ENCODE measurements around the gene LRCH2.
"Not testable (repeated sequence)": the region's sequence is repeated elsewhere in the genome, so short reads cannot be mapped to it uniquely, and the experiment has no call there.

Gene LRCH2

DNA sequence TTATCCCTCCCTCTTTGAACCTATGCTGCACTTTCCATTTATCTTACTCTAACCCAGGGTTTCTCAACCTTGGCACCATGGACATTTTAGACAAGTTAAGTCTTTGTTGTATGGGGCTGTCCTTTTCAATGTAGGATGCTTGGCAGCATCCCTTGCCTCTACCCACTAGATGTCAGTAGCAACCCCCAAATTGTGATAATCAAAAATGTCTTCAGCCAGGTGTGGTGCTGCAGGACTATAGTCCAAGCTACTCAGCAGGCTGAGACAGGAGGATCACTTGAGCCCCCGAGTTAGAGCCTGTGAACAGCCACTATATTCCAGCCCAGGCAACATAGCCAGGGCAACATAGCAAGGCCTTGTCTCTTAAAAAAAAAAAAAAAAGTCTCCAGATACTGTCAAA, 7.0 kb downstream of the LRCH2 start:
- no peak overlapping the region for H3K4me2 ChIP-seq (ENCODE audit: insufficient read depth, low read length)
- TF ChIP-seq, protein P1, sequence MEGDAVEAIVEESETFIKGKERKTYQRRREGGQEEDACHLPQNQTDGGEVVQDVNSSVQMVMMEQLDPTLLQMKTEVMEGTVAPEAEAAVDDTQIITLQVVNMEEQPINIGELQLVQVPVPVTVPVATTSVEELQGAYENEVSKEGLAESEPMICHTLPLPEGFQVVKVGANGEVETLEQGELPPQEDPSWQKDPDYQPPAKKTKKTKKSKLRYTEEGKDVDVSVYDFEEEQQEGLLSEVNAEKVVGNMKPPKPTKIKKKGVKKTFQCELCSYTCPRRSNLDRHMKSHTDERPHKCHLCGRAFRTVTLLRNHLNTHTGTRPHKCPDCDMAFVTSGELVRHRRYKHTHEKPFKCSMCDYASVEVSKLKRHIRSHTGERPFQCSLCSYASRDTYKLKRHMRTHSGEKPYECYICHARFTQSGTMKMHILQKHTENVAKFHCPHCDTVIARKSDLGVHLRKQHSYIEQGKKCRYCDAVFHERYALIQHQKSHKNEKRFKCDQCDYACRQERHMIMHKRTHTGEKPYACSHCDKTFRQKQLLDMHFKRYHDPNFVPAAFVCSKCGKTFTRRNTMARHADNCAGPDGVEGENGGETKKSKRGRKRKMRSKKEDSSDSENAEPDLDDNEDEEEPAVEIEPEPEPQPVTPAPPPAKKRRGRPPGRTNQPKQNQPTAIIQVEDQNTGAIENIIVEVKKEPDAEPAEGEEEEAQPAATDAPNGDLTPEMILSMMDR (IDR thresholded peaks at IDR 0.05; ENCODE audit: borderline replicate concordance, extremely low read depth, low read length, poor library complexity, severe bottlenecking), result no peak
- TF ChIP-seq EZH2 (IDR thresholded peaks at IDR 0.05; ENCODE audit: borderline replicate concordance, low read depth, low read length, severe bottlenecking), result no peak
- H3K27me3 ChIP-seq (ENCODE audit: insufficient read depth, low read length, poor library complexity), result no peaks in the 10 kb centered on the region
- ATAC-seq (ENCODE audit: insufficient read depth, low read depth), result no peak
- no peak overlapping the region for H3K9ac ChIP-seq (ENCODE audit: low read depth, low read length)
- no peaks in the 10 kb centered on the region for H3K79me2 ChIP-seq (ENCODE audit: insufficient read depth, low read length)
- H3K27ac ChIP-seq (ENCODE audit: low read length), result no peak overlapping the region
- H4K20me1 ChIP-seq (ENCODE audit: insufficient read depth, low read length), result no peaks in the 10 kb centered on the region
- DNase-seq, result no peak
- no peaks in the 10 kb centered on the region for H3K36me3 ChIP-seq (ENCODE audit: insufficient read depth, low read length)
- H2AFZ ChIP-seq (ENCODE audit: low read depth, low read length), result no peak overlapping the region
- no peak overlapping the region for H3K4me3 ChIP-seq (ENCODE audit: low read depth in 1 of 2, low read length in 2 of 2)
- no peaks in the 10 kb centered on the region for H3K4me1 ChIP-seq (ENCODE audit: insufficient read depth, low read length)
- no peaks in the 10 kb centered on the region for H3K9me3 ChIP-seq (ENCODE audit: insufficient read depth, low read length, severe bottlenecking)

DNA sequence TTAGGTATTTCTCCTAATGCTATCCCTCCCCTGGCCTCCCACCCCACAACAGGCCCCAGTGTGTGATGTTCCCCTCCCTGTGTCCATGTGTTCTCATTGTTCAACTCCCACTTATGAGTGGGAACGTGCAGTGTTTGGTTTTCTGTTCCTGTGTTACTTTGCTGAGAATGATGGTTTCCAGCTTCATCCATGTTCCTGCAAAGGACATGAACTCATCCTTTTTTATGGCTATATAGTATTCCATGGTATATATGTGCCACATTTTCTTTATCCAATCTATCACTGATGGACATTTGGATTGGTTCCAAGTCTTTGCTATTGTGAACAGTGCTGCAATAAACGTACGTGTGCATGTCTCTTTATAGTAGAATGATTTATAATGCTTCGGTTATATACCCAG, 16.6 kb downstream of the LRCH2 start:
- not testable (repeated sequence) for H3K36me3 ChIP-seq (ENCODE audit: insufficient read depth, low read length); H3K9ac ChIP-seq (ENCODE audit: low read depth, low read length); H3K27me3 ChIP-seq (ENCODE audit: insufficient read depth, low read length, poor library complexity); ATAC-seq (ENCODE audit: insufficient read depth, low read depth); H3K4me3 ChIP-seq (ENCODE audit: low read depth in 1 of 2, low read length in 2 of 2); DNase-seq; H3K27ac ChIP-seq (ENCODE audit: low read length); H4K20me1 ChIP-seq (ENCODE audit: insufficient read depth, low read length); H3K4me2 ChIP-seq (ENCODE audit: insufficient read depth, low read length); H3K79me2 ChIP-seq (ENCODE audit: insufficient read depth, low read length); H3K9me3 ChIP-seq (ENCODE audit: insufficient read depth, low read length, severe bottlenecking); H3K4me1 ChIP-seq (ENCODE audit: insufficient read depth, low read length); H2AFZ ChIP-seq (ENCODE audit: low read depth, low read length)

DNA sequence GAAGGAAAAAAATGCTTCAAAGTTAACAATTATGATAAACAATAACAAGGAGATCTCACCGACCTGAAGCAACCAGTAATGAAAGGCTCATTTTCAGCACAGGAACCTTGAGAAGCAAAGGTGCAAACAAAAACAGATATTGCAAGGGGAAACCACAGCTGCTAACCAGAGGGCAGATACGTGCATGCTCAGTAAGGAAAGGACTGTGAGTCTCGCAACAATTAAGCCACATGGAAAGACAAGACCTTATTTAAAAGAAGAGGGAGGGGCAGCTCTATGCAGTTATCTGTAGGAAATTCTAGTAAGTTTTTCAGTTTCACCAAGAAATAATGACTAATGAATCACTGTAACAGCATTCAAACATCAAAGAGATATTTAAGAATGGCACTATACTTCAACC, 19.3 kb downstream of the LRCH2 start:
- ATAC-seq (ENCODE audit: insufficient read depth, low read depth) (no peak), DNase-seq (no peak)
- Histone ChIP-seq H3K36me3 (ENCODE audit: insufficient read depth, low read length) (no peaks in the 10 kb centered on the region), H3K4me3 (ENCODE audit: low read depth in 1 of 2, low read length in 2 of 2) (no peak overlapping the region), H3K4me2 (ENCODE audit: insufficient read depth, low read length) (no peak overlapping the region), H3K79me2 (ENCODE audit: insufficient read depth, low read length) (no peaks in the 10 kb centered on the region), H2AFZ (ENCODE audit: low read depth, low read length) (no peak overlapping the region), H3K27me3 (ENCODE audit: insufficient read depth, low read length, poor library complexity) (no peaks in the 10 kb centered on the region), H3K9ac (ENCODE audit: low read depth, low read length) (no peak overlapping the region), H3K27ac (ENCODE audit: low read length) (no peak overlapping the region), H3K9me3 (ENCODE audit: insufficient read depth, low read length, severe bottlenecking) (no peaks in the 10 kb centered on the region), H4K20me1 (ENCODE audit: insufficient read depth, low read length) (no peaks in the 10 kb centered on the region), H3K4me1 (ENCODE audit: insufficient read depth, low read length) (no peaks in the 10 kb centered on the region)
- TF ChIP-seq EZH2 (IDR thresholded peaks at IDR 0.05; ENCODE audit: borderline replicate concordance, low read depth, low read length, severe bottlenecking), result no peak
- TF ChIP-seq, protein P1 (IDR thresholded peaks at IDR 0.05; ENCODE audit: borderline replicate concordance, extremely low read depth, low read length, poor library complexity, severe bottlenecking), result no peak

DNA sequence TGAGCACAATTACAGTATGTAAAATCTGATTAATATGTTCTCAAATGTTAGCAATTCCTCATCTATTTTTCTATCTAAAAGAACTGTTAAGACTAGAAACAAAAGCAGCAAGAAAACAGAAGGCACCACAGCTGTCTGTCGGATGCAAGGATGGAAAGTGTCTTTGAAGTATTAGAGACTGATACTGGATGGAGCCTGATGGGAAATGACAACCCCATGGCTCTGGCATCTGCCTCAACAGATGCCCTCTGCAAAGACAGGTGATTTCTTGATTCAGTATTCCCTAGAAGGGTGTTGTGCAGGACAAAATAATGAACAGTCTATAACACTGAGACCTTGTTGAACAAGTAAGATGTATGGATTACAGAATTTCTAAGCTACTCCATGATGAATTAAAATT, 19.7 kb downstream of the LRCH2 start:
- H3K27me3 ChIP-seq (ENCODE audit: insufficient read depth, low read length, poor library complexity), result no peaks in the 10 kb centered on the region
- no peaks in the 10 kb centered on the region for H3K79me2 ChIP-seq (ENCODE audit: insufficient read depth, low read length)
- H4K20me1 ChIP-seq (ENCODE audit: insufficient read depth, low read length), result no peaks in the 10 kb centered on the region
- no peak for DNase-seq
- H3K4me1 ChIP-seq (ENCODE audit: insufficient read depth, low read length), result no peaks in the 10 kb centered on the region
- no peak overlapping the region for H3K9ac ChIP-seq (ENCODE audit: low read depth, low read length)
- no peak for TF ChIP-seq EZH2 (IDR thresholded peaks at IDR 0.05; ENCODE audit: borderline replicate concordance, low read depth, low read length, severe bottlenecking)
- TF ChIP-seq, protein P1 (IDR thresholded peaks at IDR 0.05; ENCODE audit: borderline replicate concordance, extremely low read depth, low read length, poor library complexity, severe bottlenecking), result no peak
- no peak overlapping the region for H3K27ac ChIP-seq (ENCODE audit: low read length)
- no peaks in the 10 kb centered on the region for H3K9me3 ChIP-seq (ENCODE audit: insufficient read depth, low read length, severe bottlenecking)
- H3K36me3 ChIP-seq (ENCODE audit: insufficient read depth, low read length), result no peaks in the 10 kb centered on the region
- no peak for ATAC-seq (ENCODE audit: insufficient read depth, low read depth)
- no peak overlapping the region for H2AFZ ChIP-seq (ENCODE audit: low read depth, low read length)
- no peak overlapping the region for H3K4me2 ChIP-seq (ENCODE audit: insufficient read depth, low read length)
- no peak overlapping the region for H3K4me3 ChIP-seq (ENCODE audit: low read depth in 1 of 2, low read length in 2 of 2)

DNA sequence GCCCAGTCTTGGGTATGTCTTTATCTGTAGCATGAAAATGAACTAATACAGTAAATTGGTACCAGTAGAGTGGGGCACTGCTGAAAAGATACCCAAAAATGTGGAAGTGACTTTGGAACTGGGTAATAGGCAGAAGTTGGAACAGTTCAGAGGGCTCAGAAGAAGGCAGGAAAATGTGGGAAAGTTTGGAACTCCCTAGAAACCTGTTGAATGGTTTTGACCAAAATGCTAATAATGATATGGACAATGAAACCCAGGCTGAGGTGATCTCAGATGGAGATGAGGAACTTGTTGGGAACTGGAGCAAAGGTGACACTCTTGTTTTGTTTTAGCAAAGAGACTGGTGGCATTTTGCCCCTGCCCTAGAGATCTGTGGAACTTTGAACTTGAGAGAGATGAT, 24.3 kb downstream of the LRCH2 start:
- H3K36me3 ChIP-seq (ENCODE audit: insufficient read depth, low read length); H3K79me2 ChIP-seq (ENCODE audit: insufficient read depth, low read length): not testable (repeated sequence)

More for the DNA sequence above, 24.3 kb downstream of the LRCH2 start:
- H3K4me2 ChIP-seq (ENCODE audit: insufficient read depth, low read length); H2AFZ ChIP-seq (ENCODE audit: low read depth, low read length); H3K9me3 ChIP-seq (ENCODE audit: insufficient read depth, low read length, severe bottlenecking); H3K4me3 ChIP-seq (ENCODE audit: low read depth in 1 of 2, low read length in 2 of 2); H3K27ac ChIP-seq (ENCODE audit: low read length); H3K9ac ChIP-seq (ENCODE audit: low read depth, low read length); DNase-seq; H3K4me1 ChIP-seq (ENCODE audit: insufficient read depth, low read length); H4K20me1 ChIP-seq (ENCODE audit: insufficient read depth, low read length); ATAC-seq (ENCODE audit: insufficient read depth, low read depth); H3K27me3 ChIP-seq (ENCODE audit: insufficient read depth, low read length, poor library complexity): not testable (repeated sequence)
